Stomach (tissue), 9 donors: ENCODE measurements around the gene UBE2D1. TPM values are rescaled to one million over a fixed set of nuclear protein-coding genes. Genes with fewer than 3 reads are reported as not detected.

Experiments
- DNase-seq, 2 donors: peaks; one replicate each; pipeline versions ENCODE4 v3.0.0 to v3.0.0-alpha.2; 2013 to 2019
- H3K27ac ChIP-seq, 5 donors: fragments of 200-600 bp in 4 of 5; sonication (generic) in 4 of 5; one replicate each; pipeline ENCODE4 v1.5.1; 2013 to 2019; ENCODE audit warnings: mild to moderate bottlenecking in 1 of 5, moderate library complexity in 1 of 5
- H3K27me3 ChIP-seq, 3 donors: fragments of 200-600 bp; sonication (generic); one replicate each; pipeline ENCODE4 v1.5.1; 2017 to 2019; ENCODE audit warnings: mixed run types in 1 of 3
- H3K36me3 ChIP-seq, 4 donors: fragments of 200-600 bp; sonication (generic); 1 replicate in 3 of 4; 2 replicates in 1 of 4; pipeline ENCODE4 v1.5.1; 2016 to 2019
- H3K4me1 ChIP-seq, 4 donors: fragments of 200-600 bp; sonication (generic); one replicate each; pipeline ENCODE4 v1.5.1; 2016 to 2019
- H3K4me3 ChIP-seq, 4 donors: fragments of 200-600 bp; sonication (generic) in 3 of 4; one replicate each; pipeline ENCODE4 v1.5.1; 2016 to 2019; ENCODE audit warnings: mild to moderate bottlenecking in 1 of 4
- H3K9me3 ChIP-seq, 4 donors: fragments of 200-600 bp; sonication (generic); one replicate each; pipeline ENCODE4 v1.5.1; 2016 to 2019
- EP300 ChIP-seq: sonication (generic); formaldehyde crosslinking; IDR thresholded peaks from one replicate; pipeline ENCODE4 v1.6.1; 2017; ENCODE audit warnings: antibody characterized with exemption
- POLR2A ChIP-seq, 4 donors: fragments of 450-650 bp; IDR thresholded peaks; one replicate each; pipeline ENCODE4 v1.6.1; 2016; ENCODE audit warnings: antibody characterized with exemption in 4 of 4, control low read depth in 2 of 4, mild to moderate bottlenecking in 1 of 4, moderate library complexity in 1 of 4
- POLR2AphosphoS5 ChIP-seq, 3 donors: sonication (generic); formaldehyde crosslinking; IDR thresholded peaks; one replicate each; pipeline ENCODE4 v1.6.1; 2016; ENCODE audit warnings: antibody characterized with exemption in 3 of 3
- WGBS, 5 donors: extraction: QIAGEN DNeasy Blood & Tissue Kit in 3 of 5; methylation state at CpG; one replicate each; pipeline versions ENCODE4 v1.1.5 to v1.1.7; 2013 to 2018; 5-methylcytosine and 5-hydroxymethylcytosine counted together
- intact Hi-C: fragments of 100-400 bp; cut with DNase I; formaldehyde crosslinking; loops from one replicate; pipeline ENCODE4 v1.15.1; 2023; ENCODE audit warnings: low total_unique reads
- polyA plus RNA-seq, 3 donors: library from polyadenylated mRNA; stranded (reverse); fragments of 200-250 nt; gene quantifications; one replicate each; pipeline ENCODE4 v1.2.3, GENCODE V29; 2013
- total RNA-seq, 5 donors: library from RNA; depleted of rRNA; stranded (reverse); fragments of >200 nt; gene quantifications; one replicate each; pipeline versions ENCODE4 v1.1.0 to v1.2.3, GENCODE V29; 2014 to 2016
- TF ChIP-seq, protein P1 (sequence below), 7 experiments: fragments of 450-650 bp in 4 of 7; fragments of 200-600 bp in 3 of 7; sonication (generic) in 3 of 7; IDR thresholded peaks; one replicate each; pipeline ENCODE4 v1.5.1; 2016 to 2019; ENCODE audit warnings: antibody characterized with exemption in 7 of 7, control low read depth in 2 of 7, mild to moderate bottlenecking in 1 of 7
- donor health status: healthy with polysubstance abuse.
- donor health status: Bipolar disorder and iron deficiency.
- donor health status: healthy.

UBE2D1 gene
- total and polyA plus RNA-seq, 8 donors, result 6.9 to 16.5 (median 8.4) TPM

GRCh38 chr10:58362027-58362789 lies 27.4 kb downstream of the UBE2D1 start:
- H3K4me3 ChIP-seq, result no peak overlapping the region
- 61 to 75% (median 65%) methylated on average over 1 of the region's 1 CpG for WGBS, 5 donors

GRCh38 chr10:58367069-58367468 lies 32.3 kb downstream of the UBE2D1 start:
- Histone ChIP-seq H3K4me3 (no peak overlapping the region), H3K27me3 (no peaks in the 10 kb centered on the region), H3K4me1 (peaks cover 0 to 4% (median 0%) of the 10 kb centered on the region in 4 donors), H3K36me3 (peaks cover 0 to 32% (median 24%) of the 10 kb centered on the region in 4 donors), H3K9me3 (no peaks in the 10 kb centered on the region), H3K27ac (no peak overlapping the region)
- intact Hi-C loops, result no loop called here
- TF ChIP-seq, protein P1, sequence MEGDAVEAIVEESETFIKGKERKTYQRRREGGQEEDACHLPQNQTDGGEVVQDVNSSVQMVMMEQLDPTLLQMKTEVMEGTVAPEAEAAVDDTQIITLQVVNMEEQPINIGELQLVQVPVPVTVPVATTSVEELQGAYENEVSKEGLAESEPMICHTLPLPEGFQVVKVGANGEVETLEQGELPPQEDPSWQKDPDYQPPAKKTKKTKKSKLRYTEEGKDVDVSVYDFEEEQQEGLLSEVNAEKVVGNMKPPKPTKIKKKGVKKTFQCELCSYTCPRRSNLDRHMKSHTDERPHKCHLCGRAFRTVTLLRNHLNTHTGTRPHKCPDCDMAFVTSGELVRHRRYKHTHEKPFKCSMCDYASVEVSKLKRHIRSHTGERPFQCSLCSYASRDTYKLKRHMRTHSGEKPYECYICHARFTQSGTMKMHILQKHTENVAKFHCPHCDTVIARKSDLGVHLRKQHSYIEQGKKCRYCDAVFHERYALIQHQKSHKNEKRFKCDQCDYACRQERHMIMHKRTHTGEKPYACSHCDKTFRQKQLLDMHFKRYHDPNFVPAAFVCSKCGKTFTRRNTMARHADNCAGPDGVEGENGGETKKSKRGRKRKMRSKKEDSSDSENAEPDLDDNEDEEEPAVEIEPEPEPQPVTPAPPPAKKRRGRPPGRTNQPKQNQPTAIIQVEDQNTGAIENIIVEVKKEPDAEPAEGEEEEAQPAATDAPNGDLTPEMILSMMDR (IDR thresholded peaks at IDR 0.05), result no peak
- TF ChIP-seq POLR2AphosphoS5 (IDR thresholded peaks at IDR 0.05) (no peak), EP300 (no peak), POLR2A (IDR thresholded peaks at IDR 0.05) (no peak)
- 74 to 88% (median 87%) methylated on average over 3 of the region's 3 CpGs for WGBS, 5 donors
- no peak for DNase-seq

More at GRCh38 chr10:58362027-58362789, 27.4 kb downstream of the UBE2D1 start:
- Histone ChIP-seq H3K27me3 (no peaks in the 10 kb centered on the region), H3K4me1 (peaks cover 0 to 20% (median 5%) of the 10 kb centered on the region in 4 donors), H3K27ac (no peak overlapping the region), H3K9me3 (no peaks in the 10 kb centered on the region), H3K36me3 (peaks cover 0 to 27% (median 25%) of the 10 kb centered on the region in 4 donors)
- TF ChIP-seq, protein P1 (IDR thresholded peaks at IDR 0.05), result no peak
- TF ChIP-seq POLR2A (IDR thresholded peaks at IDR 0.05) (no peak), POLR2AphosphoS5 (IDR thresholded peaks at IDR 0.05) (no peak), EP300 (no peak)
- intact Hi-C loops, result no loop called here
- DNase-seq, result no peak

- Histone ChIP-seq H3K27me3 (no peaks in the 10 kb centered on the region), H3K9me3 (no peaks in the 10 kb centered on the region), H3K36me3 (peaks cover 0 to 14% (median 5%) of the 10 kb centered on the region in 4 donors), H3K4me1 (peaks cover 0 to 11% (median 0%) of the 10 kb centered on the region in 4 donors), H3K27ac (no peak overlapping the region), H3K4me3 (no peak overlapping the region)
- intact Hi-C loops, result no loop called here
- no peak for DNase-seq
- TF ChIP-seq, protein P1 (IDR thresholded peaks at IDR 0.05), result no peak
- TF ChIP-seq EP300 (no peak), POLR2A (IDR thresholded peaks at IDR 0.05) (no peak), POLR2AphosphoS5 (IDR thresholded peaks at IDR 0.05) (no peak)
Observed at GRCh38 chr10:58371473-58371872, 36.7 kb downstream of the UBE2D1 start.

GRCh38 chr10:58372607-58373441 lies 38.0 kb downstream of the UBE2D1 start:
- 73 to 83% (median 75%) methylated on average over 4 of the region's 4 CpGs for WGBS, 5 donors
- TF ChIP-seq EP300 (no peak), POLR2AphosphoS5 (IDR thresholded peaks at IDR 0.05) (no peak), POLR2A (IDR thresholded peaks at IDR 0.05) (no peak)
- TF ChIP-seq, protein P1 (IDR thresholded peaks at IDR 0.05), result no peak
- H3K27ac ChIP-seq, result no peak overlapping the region
- intact Hi-C loops, result no loop called here
- no peaks in the 10 kb centered on the region for H3K9me3 ChIP-seq
- no peaks in the 10 kb centered on the region for H3K27me3 ChIP-seq
- H3K4me1 ChIP-seq, result peaks cover 0 to 11% (median 0%) of the 10 kb centered on the region in 4 donors
- H3K4me3 ChIP-seq, result no peak overlapping the region
- H3K36me3 ChIP-seq, result peaks cover 0 to 8% (median 2%) of the 10 kb centered on the region in 4 donors
- DNase-seq, result no peak
